Peyer's patch (tissue), 4 donors: Measurements from ENCODE around the gene ZNF785. TPM values are rescaled to one million over a fixed set of nuclear protein-coding genes. Genes with fewer than 3 reads are reported as not detected.
A peak's percentile ranks its signal among the peaks of the same experiment; 100 is the strongest.
"Not testable (repeated sequence)": the region's sequence is repeated elsewhere in the genome, so short reads cannot be mapped to it uniquely, and the experiment has no call there.

Source experiments
- DNase-seq, 3 donors: peaks; one replicate each; pipeline ENCODE4 v3.0.0-alpha.2; 2017 to 2019
- H3K27ac ChIP-seq, 4 donors: fragments of 200-600 bp; sonication (generic); one replicate each; pipeline ENCODE4 v1.5.1; 2016 to 2019
- H3K27me3 ChIP-seq, 2 donors: fragments of 200-600 bp; sonication (generic); one replicate each; pipeline ENCODE4 v1.5.1; 2019
- H3K36me3 ChIP-seq, 3 donors: fragments of 200-600 bp; sonication (generic); one replicate each; pipeline ENCODE4 v1.5.1; 2016 to 2019
- H3K4me1 ChIP-seq, 4 donors: fragments of 200-600 bp; sonication (generic); one replicate each; pipeline ENCODE4 v1.5.1; 2016 to 2019
- H3K4me3 ChIP-seq, 4 donors: fragments of 200-600 bp; sonication (generic); 1 replicate in 3 of 4; 2 replicates in 1 of 4; pipeline ENCODE4 v1.5.1; 2016 to 2019; ENCODE audit warnings: mild to moderate bottlenecking in 1 of 4
- H3K9me3 ChIP-seq, 4 donors: fragments of 200-600 bp; sonication (generic); one replicate each; pipeline ENCODE4 v1.5.1; 2016 to 2019; ENCODE audit warnings: mild to moderate bottlenecking in 1 of 4
- POLR2A ChIP-seq, 2 donors: fragments of 450-650 bp; IDR thresholded peaks; one replicate each; pipeline ENCODE4 v1.5.1; 2017; ENCODE audit warnings: antibody characterized with exemption in 2 of 2, mild to moderate bottlenecking in 2 of 2, moderate library complexity in 2 of 2
- total RNA-seq, 4 donors: library from RNA; depleted of rRNA; stranded (reverse); fragments of >200 nt; gene quantifications; one replicate each; pipeline ENCODE4 v1.1.0, GENCODE V29; 2016
- TF ChIP-seq, protein P1 (sequence below), 6 experiments: fragments of 450-650 bp in 4 of 6; fragments of 200-600 bp in 2 of 6; sonication (generic) in 1 of 6; IDR thresholded peaks; one replicate each; pipeline ENCODE4 v1.5.1; 2017 to 2019; ENCODE audit warnings: antibody characterized with exemption in 6 of 6, mild to moderate bottlenecking in 3 of 6, moderate library complexity in 1 of 6

The ZNF785 gene
- 10 to 100 TPM; 13.7 to 55.0 (median 29.3) TPM for total RNA-seq

DNA sequence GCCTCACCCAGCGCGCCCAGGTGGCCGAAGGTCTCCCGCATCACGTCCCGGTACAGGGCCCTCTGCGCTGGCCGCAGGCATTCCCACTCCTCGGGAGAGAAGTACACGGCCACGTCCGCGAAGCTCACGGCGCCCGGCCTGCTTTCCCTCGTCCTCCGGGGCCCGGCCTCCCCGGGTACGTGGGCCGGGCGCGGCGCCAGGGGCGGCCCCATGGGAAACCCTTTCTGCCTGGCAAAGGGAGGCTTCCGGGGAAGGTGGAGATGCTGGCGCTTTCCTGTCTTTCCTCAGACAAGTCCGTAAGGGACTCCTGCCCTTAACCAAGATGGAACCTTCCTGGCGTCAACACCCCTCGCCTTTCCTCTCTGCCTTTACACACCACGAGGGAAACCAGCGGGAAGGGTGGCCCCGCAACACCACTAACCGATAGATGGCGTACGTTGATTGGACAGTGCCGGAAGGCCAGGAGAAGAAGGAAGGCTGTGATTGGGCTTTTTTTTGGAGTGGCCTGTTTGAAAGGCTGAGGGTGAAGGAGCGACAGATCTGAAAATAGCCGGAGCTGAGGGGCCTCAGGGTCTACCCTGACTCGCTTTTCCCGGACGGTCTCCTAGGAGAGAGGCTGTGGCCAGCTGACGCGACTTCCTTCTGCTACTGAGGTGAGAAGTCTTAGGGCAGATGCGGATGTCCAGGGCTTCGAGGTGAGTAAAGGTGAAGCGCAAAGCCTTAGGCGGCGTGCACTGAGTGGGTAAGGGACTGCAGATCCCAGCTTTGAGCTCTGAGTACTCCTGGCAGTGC, at the start of gene ZNF785:
TSS of gene ZNF785 (minus strand) at position 298 of the 792 bp plus-strand sequence. CDS start at position 212, 86 bp downstream.
- peak; percentile 93 to 98 (median 96) for DNase-seq
- peak in 1 of 2 donors; percentile 32 for TF ChIP-seq POLR2A (IDR thresholded peaks at IDR 0.05)
- TF ChIP-seq, protein P1, sequence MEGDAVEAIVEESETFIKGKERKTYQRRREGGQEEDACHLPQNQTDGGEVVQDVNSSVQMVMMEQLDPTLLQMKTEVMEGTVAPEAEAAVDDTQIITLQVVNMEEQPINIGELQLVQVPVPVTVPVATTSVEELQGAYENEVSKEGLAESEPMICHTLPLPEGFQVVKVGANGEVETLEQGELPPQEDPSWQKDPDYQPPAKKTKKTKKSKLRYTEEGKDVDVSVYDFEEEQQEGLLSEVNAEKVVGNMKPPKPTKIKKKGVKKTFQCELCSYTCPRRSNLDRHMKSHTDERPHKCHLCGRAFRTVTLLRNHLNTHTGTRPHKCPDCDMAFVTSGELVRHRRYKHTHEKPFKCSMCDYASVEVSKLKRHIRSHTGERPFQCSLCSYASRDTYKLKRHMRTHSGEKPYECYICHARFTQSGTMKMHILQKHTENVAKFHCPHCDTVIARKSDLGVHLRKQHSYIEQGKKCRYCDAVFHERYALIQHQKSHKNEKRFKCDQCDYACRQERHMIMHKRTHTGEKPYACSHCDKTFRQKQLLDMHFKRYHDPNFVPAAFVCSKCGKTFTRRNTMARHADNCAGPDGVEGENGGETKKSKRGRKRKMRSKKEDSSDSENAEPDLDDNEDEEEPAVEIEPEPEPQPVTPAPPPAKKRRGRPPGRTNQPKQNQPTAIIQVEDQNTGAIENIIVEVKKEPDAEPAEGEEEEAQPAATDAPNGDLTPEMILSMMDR (IDR thresholded peaks at IDR 0.05): peak in 5 of 6 experiments; percentile 18 to 61 (median 31)

DNA sequence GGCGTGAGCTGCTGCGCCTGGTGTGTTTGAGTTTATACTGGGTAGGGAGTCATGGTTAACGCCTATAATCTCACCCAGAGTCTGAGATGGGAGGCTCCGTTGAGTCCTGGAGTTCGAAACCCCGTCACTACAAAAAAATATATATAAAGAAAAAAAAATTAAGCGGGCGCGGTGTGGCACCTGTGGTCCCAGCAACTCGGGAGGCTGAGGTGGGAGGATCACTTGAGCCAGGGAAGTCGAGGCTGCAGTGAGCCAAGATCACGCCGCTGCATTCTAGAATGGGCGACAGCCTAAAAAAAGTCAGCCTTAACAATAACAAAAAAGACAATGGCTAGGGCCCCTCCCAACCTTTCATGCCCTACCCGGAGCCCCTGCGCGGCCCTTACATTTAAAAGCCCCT, 48.0 kb upstream of the ZNF785 start:
- Histone ChIP-seq H3K4me3 (peak overlapping the region; percentile 54 to 66 (median 62)), H3K27ac (peak overlapping the region; percentile 63 to 86 (median 82)), H3K4me1 (peaks cover 0 to 9% (median 4%) of the 10 kb centered on the region in 4 donors), H3K36me3 (no peaks in the 10 kb centered on the region), H3K27me3 (no peaks in the 10 kb centered on the region), H3K9me3 (no peaks in the 10 kb centered on the region)
- DNase-seq: no peak
- TF ChIP-seq, protein P1 (IDR thresholded peaks at IDR 0.05): no peak
- no peak for TF ChIP-seq POLR2A (IDR thresholded peaks at IDR 0.05)

More for the DNA sequence above, at the start of gene ZNF785:
- no peaks in the 10 kb centered on the region for H3K27me3 ChIP-seq
- no peaks in the 10 kb centered on the region for H3K9me3 ChIP-seq
- peaks cover 0 to 32% (median 2%) of the 10 kb centered on the region in 4 donors for H3K4me1 ChIP-seq
- H3K27ac ChIP-seq: peak within 1 kb of the TSS; percentile 85 to 92 (median 88)
- H3K36me3 ChIP-seq: peaks cover 0 to 33% (median 0%) of the 10 kb centered on the region in 3 donors
- peak within 1 kb of the TSS; percentile 68 to 90 (median 78) for H3K4me3 ChIP-seq

GRCh38 chr16:30632454-30632853, 47.0 kb upstream of the ZNF785 start:
- H3K4me1 ChIP-seq, H3K9me3 ChIP-seq, H3K27me3 ChIP-seq, H3K36me3 ChIP-seq, DNase-seq, H3K27ac ChIP-seq, H3K4me3 ChIP-seq: not testable (repeated sequence)

GRCh38 chr16:30628628-30629540, 43.4 kb upstream of the ZNF785 start:
- Histone ChIP-seq H3K36me3 (no peaks in the 10 kb centered on the region), H3K4me1 (peaks cover 0 to 3% (median 0%) of the 10 kb centered on the region in 4 donors), H3K4me3 (peak overlapping the region in 1 of 4 donors; percentile 38), H3K27ac (peak overlapping the region in 2 of 4 donors; percentile 42 to 43), H3K9me3 (no peaks in the 10 kb centered on the region), H3K27me3 (no peaks in the 10 kb centered on the region)
- TF ChIP-seq, protein P1 (IDR thresholded peaks at IDR 0.05): peak; percentile 87 to 97 (median 92)
- no peak for TF ChIP-seq POLR2A (IDR thresholded peaks at IDR 0.05)
- DNase-seq: peak; percentile 92 to 96 (median 93)

DNA sequence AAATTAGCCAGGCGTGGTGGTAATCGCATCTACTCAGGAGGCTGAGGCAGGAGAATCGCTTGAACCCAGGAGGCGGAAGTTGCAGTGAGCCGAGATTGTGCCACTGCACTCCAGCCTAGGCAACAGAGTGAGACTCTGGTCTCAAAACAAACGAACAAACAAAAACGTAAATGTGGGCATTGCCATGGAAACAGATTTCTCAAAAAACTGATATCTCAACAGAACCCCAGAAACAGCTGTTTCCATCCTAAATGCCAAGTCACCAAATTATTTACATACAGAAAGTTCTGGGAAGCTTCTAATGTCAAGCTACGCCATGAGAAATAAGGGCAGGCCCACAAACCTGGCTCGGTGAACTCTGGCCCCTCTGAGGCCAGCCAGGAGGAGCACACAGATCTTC, 40.7 kb upstream of the ZNF785 start:
- Histone ChIP-seq H3K27me3 (no peaks in the 10 kb centered on the region), H3K36me3 (no peaks in the 10 kb centered on the region), H3K27ac (no peak overlapping the region), H3K4me3 (no peak overlapping the region), H3K4me1 (peaks cover 0 to 3% (median 0%) of the 10 kb centered on the region in 4 donors), H3K9me3 (no peaks in the 10 kb centered on the region)
- no peak for TF ChIP-seq POLR2A (IDR thresholded peaks at IDR 0.05)
- TF ChIP-seq, protein P1 (IDR thresholded peaks at IDR 0.05): no peak
- no peak for DNase-seq
